Measurements from ENCODE around the gene EDEM2. TPM values are rescaled to one million over a fixed set of nuclear protein-coding genes. Genes with fewer than 3 reads are reported as not detected.

EDEM2 gene
- total and polyA plus RNA-seq, 2 of the 4 experiments (the other 2 are of a cell fraction), result 19.0 to 27.4 TPM

DNA sequence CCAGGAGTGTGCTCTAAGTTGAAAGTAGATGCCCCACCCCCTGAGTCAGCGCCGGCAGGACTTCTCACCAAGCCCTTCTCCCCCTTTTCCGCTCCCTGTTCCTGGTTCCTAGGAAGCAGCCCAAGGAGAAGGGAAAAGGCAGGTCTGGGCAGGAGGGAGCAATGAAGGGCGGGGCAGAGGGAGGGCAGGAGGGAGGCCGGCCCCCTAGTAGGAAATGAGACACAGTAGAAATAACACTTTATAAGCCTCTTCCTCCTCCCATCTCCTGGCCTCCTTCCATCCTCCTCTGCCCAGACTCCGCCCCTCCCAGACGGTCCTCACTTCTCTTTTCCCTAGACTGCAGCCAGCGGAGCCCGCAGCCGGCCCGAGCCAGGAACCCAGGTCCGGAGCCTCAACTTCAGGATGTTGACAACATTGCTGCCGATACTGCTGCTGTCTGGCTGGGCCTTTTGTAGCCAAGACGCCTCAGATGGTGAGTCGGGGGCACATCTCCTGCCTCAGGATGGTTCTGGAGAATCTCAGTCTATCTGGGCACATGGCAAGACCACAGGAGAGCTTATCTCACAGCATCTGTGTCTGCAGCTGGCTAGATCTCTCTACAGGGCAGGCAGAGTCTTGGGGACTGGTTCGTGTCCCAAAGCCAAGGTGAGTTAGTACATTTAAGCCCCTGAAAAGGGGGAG lies 24.8 kb upstream of the EDEM2 start, which contains the start of gene PROCR:
PROCR (plus strand) TSS at position 320 of the 681 bp plus-strand sequence; CDS start at position 403, 83 bp downstream.
- peak; percentile 90 for DNase-seq
- Histone ChIP-seq H4K5ac (ENCODE audit: low read depth, low read length) (peak within 1 kb of the TSS; percentile 51; the same call in 1 of the 2 replicates), H4K20me1 (ENCODE audit: insufficient read depth, low read length) (no peaks in the 10 kb centered on the region), H3K9me3 (ENCODE audit: control insufficient read depth, insufficient read depth, low read length) (no peaks in the 10 kb centered on the region), H3K18ac (ENCODE audit: low read depth, low read length) (peak within 1 kb of the TSS; percentile 48), H3K14ac (replicated peaks; ENCODE audit: low read depth, low read length) (peak within 1 kb of the TSS; percentile 87), H3K79me1 (ENCODE audit: low read depth in 1 of 2, low read length in 2 of 2) (no peaks in the 10 kb centered on the region; a peak in 1 of 4 replicates), H3K4me1 (ENCODE audit: control insufficient read depth, insufficient read depth, low read length) (peaks cover 5% of the 10 kb centered on the region; the same call in 1 of the 2 replicates), H2BK20ac (ENCODE audit: low read depth, low read length) (peak within 1 kb of the TSS; percentile 51), H2BK120ac (ENCODE audit: low read depth, low read length) (peak within 1 kb of the TSS; percentile 69), H2BK15ac (ENCODE audit: low read depth, low read length) (peak within 1 kb of the TSS; percentile 72; the same call in 2 of the 3 replicates), H2AK5ac (ENCODE audit: low read depth, low read length) (no peak within 1 kb of the TSS; the same call in 1 of the 2 replicates), H3K9me1 (ENCODE audit: insufficient read depth, low read length) (no peaks in the 10 kb centered on the region), H2AFZ (replicated peaks; ENCODE audit: low read length, poor library complexity) (peak within 1 kb of the TSS; percentile 96), H3K4me2 (ENCODE audit: low read depth, low read length) (peak within 1 kb of the TSS; percentile 86), H2BK5ac (ENCODE audit: low read depth, low read length, poor library complexity, severe bottlenecking) (peak within 1 kb of the TSS; percentile 20), H3K4ac (ENCODE audit: low read depth, low read length) (peak within 1 kb of the TSS; percentile 84), H3K27me3 (ENCODE audit: control insufficient read depth, insufficient read depth, low read length) (no peaks in the 10 kb centered on the region), H3K9ac (ENCODE audit: low read depth, low read length) (peak within 1 kb of the TSS; percentile 60), H3K23ac (ENCODE audit: low read depth, low read length) (peak within 1 kb of the TSS; percentile 75), H3K4me3 (ENCODE audit: insufficient read depth, low read depth, low read length) (peak within 1 kb of the TSS; percentile 53), H4K8ac (ENCODE audit: low read depth in 2 of 2, low read length in 2 of 2) (peak within 1 kb of the TSS; percentile 59 to 77), H3K36me3 (ENCODE audit: control insufficient read depth, insufficient read depth, low read length) (peaks cover 4% of the 10 kb centered on the region; the same call in 1 of the 2 replicates), H4K91ac (ENCODE audit: insufficient read depth, low read depth, low read length) (peak within 1 kb of the TSS; percentile 75), H2AK9ac (replicated peaks; ENCODE audit: low read depth, low read length, poor library complexity) (peak within 1 kb of the TSS; percentile 59), H3K27ac (ENCODE audit: insufficient read depth, low read length) (peak within 1 kb of the TSS; percentile 69), H3K56ac (ENCODE audit: extremely low read depth, insufficient read depth, low read length) (peak within 1 kb of the TSS; percentile 70; the same call in 1 of the 2 replicates)
- intact Hi-C loops (cut with micrococcal nuclease), result loop anchor here (2.0 kb wide), 1 partner anchor 25 kb away; the partner anchor contains the start of gene EDEM2
- ChIA-PET CTCF (no interaction called here), POLR2A (ENCODE audit: unreplicated experiment) (interaction anchor here (0.6 kb wide), 1 partner anchor 420 kb away, joined by 5 read pairs; no protein-coding TSS in a partner anchor)
- peak; percentile 75; the same call in 1 of the 2 replicates for TF ChIP-seq MAZ (IDR thresholded peaks at IDR 0.05; ENCODE audit: borderline replicate concordance, low read depth, low read length)
- TF ChIP-seq, protein P1, sequence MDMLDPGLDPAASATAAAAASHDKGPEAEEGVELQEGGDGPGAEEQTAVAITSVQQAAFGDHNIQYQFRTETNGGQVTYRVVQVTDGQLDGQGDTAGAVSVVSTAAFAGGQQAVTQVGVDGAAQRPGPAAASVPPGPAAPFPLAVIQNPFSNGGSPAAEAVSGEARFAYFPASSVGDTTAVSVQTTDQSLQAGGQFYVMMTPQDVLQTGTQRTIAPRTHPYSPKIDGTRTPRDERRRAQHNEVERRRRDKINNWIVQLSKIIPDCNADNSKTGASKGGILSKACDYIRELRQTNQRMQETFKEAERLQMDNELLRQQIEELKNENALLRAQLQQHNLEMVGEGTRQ (IDR thresholded peaks at IDR 0.05; ENCODE audit: low read depth, low read length), result no peak
- BruUV-seq (replicated peaks), result no TSS peak
- dilution Hi-C loops (cut with HindIII; ENCODE audit: low sequenced_read_pairs, unreplicated experiment), result no loop called here
- 7% methylated on average over 4 of the region's 16 CpGs; no CpG with 5 or more reads in 1 of the 2 experiments for WGBS, 2 experiments (ENCODE audit: extremely low coverage in 2 of 2, insufficient read length in 1 of 2)
- in situ Hi-C loops (cut with MboI; ENCODE audit: low sequenced_read_pairs), result no loop called here
- ATAC-seq (ENCODE audit: low read depth), result peak; percentile 98

All from IMR-90 (cell line).